A673 (cell line): ENCODE measurements around the gene CHRNA1. TPM values are rescaled to one million over a fixed set of nuclear protein-coding genes. Genes with fewer than 3 reads are reported as not detected.

Experiments
- BruUV-seq: library from RNA; stranded (reverse); fragments of 400-500 nt; replicated peaks from 2 replicates; lab custom pipeline; 2021; lab: Mats Ljungman, UMichigan
- CTCF ChIA-PET: fragments of 300-600 bp; sonication (Branson Sonifier 250); formaldehyde crosslinking; loops from one replicate; lab custom pipeline; 2022; ENCODE audit warnings: antibody characterized with exemption; lab: Charles Lee
- POLR2A ChIA-PET: fragments of 300-600 bp; sonication (Branson Sonifier 250); formaldehyde crosslinking; loops from one replicate; lab custom pipeline; 2022; ENCODE audit warnings: antibody characterized with exemption; ENCODE audit not compliant: low non-redundant PET; lab: Charles Lee
- DNase-seq: peaks from one replicate; pipeline ENCODE4 v3.0.0-alpha.2; 2015; ENCODE audit warnings: low spot score
- H3K27ac ChIP-seq: fragments of 200-600 bp; sonication (generic); 2 replicates; pipeline ENCODE4 v1.5.1; 2016; ENCODE audit warnings: mixed run types, low read depth, mild to moderate bottlenecking, mixed read lengths, antibody characterized with exemption, low read length; ENCODE audit not compliant: poor library complexity, severe bottlenecking
- H3K27me3 ChIP-seq: fragments of 200-600 bp; sonication (generic); replicated peaks from 2 replicates; pipeline ENCODE4 v1.6.1; 2017; ENCODE audit warnings: mixed run types, low read depth, mild to moderate bottlenecking, mixed read lengths, antibody characterized with exemption, low read length; ENCODE audit not compliant: insufficient read depth, poor library complexity
- H3K36me3 ChIP-seq: fragments of 200-600 bp; sonication (generic); 2 replicates; pipeline ENCODE4 v1.6.1; 2016; ENCODE audit warnings: mixed run types, mild to moderate bottlenecking, mixed read lengths, antibody characterized with exemption, low read length; ENCODE audit not compliant: insufficient read depth, poor library complexity, severe bottlenecking
- H3K4me1 ChIP-seq: fragments of 200-600 bp; sonication (generic); 2 replicates; pipeline ENCODE4 v1.6.1; 2017; ENCODE audit warnings: mixed run types, mild to moderate bottlenecking, mixed read lengths, antibody characterized with exemption, low read length; ENCODE audit not compliant: insufficient read depth, poor library complexity, severe bottlenecking
- H3K4me3 ChIP-seq: fragments of 200-600 bp; sonication (generic); 2 replicates; pipeline ENCODE4 v1.5.1; 2016; ENCODE audit warnings: low read depth, mixed run types, mild to moderate bottlenecking, mixed read lengths, low read length; ENCODE audit not compliant: poor library complexity, severe bottlenecking
- H3K9me3 ChIP-seq: fragments of 200-600 bp; sonication (generic); 2 replicates; pipeline ENCODE4 v1.6.1; 2016; ENCODE audit warnings: mixed run types, low read depth, mild to moderate bottlenecking, mixed read lengths, antibody characterized with exemption, low read length; ENCODE audit not compliant: poor library complexity, severe bottlenecking
- CTCF ChIP-seq: fragments of 300-800, 200-600 bp; sonication (generic); conservative IDR thresholded peaks from 2 replicates; pipeline ENCODE4 v1.5.1; 2017; ENCODE audit warnings: low read depth, mild to moderate bottlenecking, antibody characterized with exemption, low read length, moderate library complexity, mixed read lengths
- EZH2 ChIP-seq: fragments of 200-600 bp; sonication (generic); IDR thresholded peaks from 2 replicates; pipeline ENCODE4 v1.6.1; 2017; ENCODE audit warnings: borderline replicate concordance, low read depth, mild to moderate bottlenecking, mixed read lengths, antibody characterized with exemption, low read length; ENCODE audit not compliant: poor library complexity, severe bottlenecking
- intact Hi-C: fragments of 100-400 bp; cut with micrococcal nuclease; formaldehyde crosslinking; loops from one replicate; pipeline ENCODE4 v1.10.0; 2022; ENCODE audit not compliant: unreplicated experiment
- total RNA-seq: library from RNA; stranded (reverse); gene quantifications from 2 replicates; pipeline ENCODE4 v1.2.3, GENCODE V29; 2021

CHRNA1 gene
- total RNA-seq, 1 experiment from 2014 or later, result not detected

- POLR2A ChIA-PET, result no interaction called here
- Histone ChIP-seq H3K9me3 (no peaks in the 10 kb centered on the region), H3K4me1 (no peaks in the 10 kb centered on the region), H3K4me3 (no peak overlapping the region), H3K36me3 (no peaks in the 10 kb centered on the region), H3K27ac (no peak overlapping the region), H3K27me3 (no peaks in the 10 kb centered on the region)
- CTCF ChIA-PET, result no interaction called here
- no TSS peak for BruUV-seq
- DNase-seq, result no peak
- intact Hi-C loops, result no loop called here
- no peak for TF ChIP-seq EZH2
- no peak for TF ChIP-seq CTCF
These were observed 1.3 kb upstream of the CHRNA1 start for GRCh38 chr2:174765576-174765975.

DNA sequence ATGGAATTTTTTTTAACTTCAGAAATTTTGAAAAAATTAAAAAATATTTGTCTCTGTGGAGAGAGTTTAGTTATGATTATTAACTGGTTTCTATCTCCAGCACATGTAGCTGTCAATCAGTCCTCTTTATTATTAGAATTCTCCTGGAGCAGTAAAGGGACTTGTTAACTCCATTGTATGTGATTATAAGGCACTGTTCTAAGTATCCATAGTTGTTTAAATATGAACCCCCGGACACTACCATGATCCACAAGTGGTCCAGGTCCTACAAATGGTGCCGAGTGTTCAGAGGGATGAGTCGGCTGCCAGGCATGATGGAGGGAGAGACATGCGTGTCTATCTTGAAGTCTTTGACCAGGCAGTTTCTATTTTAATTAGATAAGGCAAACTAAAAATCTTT is 492 bp downstream of the CHRNA1 start:
- no TSS peak for BruUV-seq
- no peak overlapping the region for H3K27ac ChIP-seq
- H3K27me3 ChIP-seq, result no peaks in the 10 kb centered on the region
- H3K4me3 ChIP-seq, result no peak overlapping the region
- TF ChIP-seq EZH2 (no peak), CTCF (no peak)
- no peaks in the 10 kb centered on the region for H3K4me1 ChIP-seq
- ChIA-PET POLR2A (no interaction called here), CTCF (interaction anchor here (1.8 kb wide), 1 partner anchor 15 kb away, joined by 5 read pairs; no protein-coding TSS in a partner anchor)
- intact Hi-C loops, result no loop called here
- H3K9me3 ChIP-seq, result no peaks in the 10 kb centered on the region
- DNase-seq, result no peak
- no peaks in the 10 kb centered on the region for H3K36me3 ChIP-seq

DNA sequence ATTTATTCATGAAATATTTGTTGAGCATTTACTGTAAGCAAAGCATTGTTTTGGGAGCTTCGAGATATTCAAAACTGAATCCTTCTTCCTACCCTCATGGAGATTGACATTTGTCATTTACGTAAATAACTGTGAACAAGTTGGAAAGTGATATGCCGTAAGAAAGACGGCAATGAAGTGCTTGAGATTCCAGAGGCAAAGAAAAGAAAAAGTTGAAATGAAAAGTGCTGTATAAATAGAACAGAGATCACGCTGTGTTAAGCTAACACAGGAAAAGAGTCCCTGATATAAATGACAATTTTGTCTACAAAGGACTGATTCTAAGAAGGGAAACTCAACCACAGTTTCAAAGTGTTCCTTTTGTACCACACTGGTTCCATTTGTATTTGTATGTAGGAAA is 1.8 kb downstream of the CHRNA1 start:
- Histone ChIP-seq H3K4me1 (no peaks in the 10 kb centered on the region), H3K27ac (no peak overlapping the region), H3K27me3 (no peaks in the 10 kb centered on the region), H3K9me3 (no peaks in the 10 kb centered on the region), H3K4me3 (no peak overlapping the region), H3K36me3 (no peaks in the 10 kb centered on the region)
- BruUV-seq, result no TSS peak
- POLR2A ChIA-PET, result no interaction called here
- no peak for TF ChIP-seq CTCF
- no peak for TF ChIP-seq EZH2
- intact Hi-C loops, result no loop called here
- no peak for DNase-seq
- CTCF ChIA-PET, result interaction anchor here (1.8 kb wide), 1 partner anchor 13 kb away, joined by 5 read pairs; no protein-coding TSS in a partner anchor
